Measurements from ENCODE around the gene METTL18. TPM values are rescaled to one million over a fixed set of nuclear protein-coding genes. Genes with fewer than 3 reads are reported as not detected.
A peak's percentile ranks its signal among the peaks of the same experiment; 100 is the strongest.

METTL18 gene
- total RNA-seq, 1 donor from 2014 or later = 5.7 TPM

DNA sequence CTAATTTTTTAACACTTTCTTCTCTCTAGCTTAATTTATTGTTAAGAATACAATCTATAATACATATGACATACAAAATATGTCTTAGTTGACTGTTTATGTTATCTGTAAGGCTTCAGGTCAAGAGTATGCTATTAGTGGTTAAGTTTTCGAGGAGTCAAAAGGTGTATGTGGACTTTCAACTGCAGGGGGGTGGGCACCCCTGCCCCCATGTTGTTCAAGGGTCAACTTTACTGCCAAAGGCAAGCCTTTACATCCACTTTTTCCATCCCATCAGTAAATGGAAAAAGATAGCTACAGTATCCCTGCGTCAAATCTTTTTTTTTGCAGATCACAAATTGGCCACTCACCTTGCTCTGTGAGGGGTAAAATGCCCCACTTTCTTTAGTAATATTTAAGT lies 6.3 kb downstream of the METTL18 start:
- TF ChIP-seq, protein P1, sequence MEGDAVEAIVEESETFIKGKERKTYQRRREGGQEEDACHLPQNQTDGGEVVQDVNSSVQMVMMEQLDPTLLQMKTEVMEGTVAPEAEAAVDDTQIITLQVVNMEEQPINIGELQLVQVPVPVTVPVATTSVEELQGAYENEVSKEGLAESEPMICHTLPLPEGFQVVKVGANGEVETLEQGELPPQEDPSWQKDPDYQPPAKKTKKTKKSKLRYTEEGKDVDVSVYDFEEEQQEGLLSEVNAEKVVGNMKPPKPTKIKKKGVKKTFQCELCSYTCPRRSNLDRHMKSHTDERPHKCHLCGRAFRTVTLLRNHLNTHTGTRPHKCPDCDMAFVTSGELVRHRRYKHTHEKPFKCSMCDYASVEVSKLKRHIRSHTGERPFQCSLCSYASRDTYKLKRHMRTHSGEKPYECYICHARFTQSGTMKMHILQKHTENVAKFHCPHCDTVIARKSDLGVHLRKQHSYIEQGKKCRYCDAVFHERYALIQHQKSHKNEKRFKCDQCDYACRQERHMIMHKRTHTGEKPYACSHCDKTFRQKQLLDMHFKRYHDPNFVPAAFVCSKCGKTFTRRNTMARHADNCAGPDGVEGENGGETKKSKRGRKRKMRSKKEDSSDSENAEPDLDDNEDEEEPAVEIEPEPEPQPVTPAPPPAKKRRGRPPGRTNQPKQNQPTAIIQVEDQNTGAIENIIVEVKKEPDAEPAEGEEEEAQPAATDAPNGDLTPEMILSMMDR (conservative IDR thresholded peaks at IDR 0.05; ENCODE audit: low read depth, low read length) = no peak
- H3K4me3 ChIP-seq (ENCODE audit: low read depth, low read length) = no peak overlapping the region
- no peak for DNase-seq (ENCODE audit: low read depth)

DNA sequence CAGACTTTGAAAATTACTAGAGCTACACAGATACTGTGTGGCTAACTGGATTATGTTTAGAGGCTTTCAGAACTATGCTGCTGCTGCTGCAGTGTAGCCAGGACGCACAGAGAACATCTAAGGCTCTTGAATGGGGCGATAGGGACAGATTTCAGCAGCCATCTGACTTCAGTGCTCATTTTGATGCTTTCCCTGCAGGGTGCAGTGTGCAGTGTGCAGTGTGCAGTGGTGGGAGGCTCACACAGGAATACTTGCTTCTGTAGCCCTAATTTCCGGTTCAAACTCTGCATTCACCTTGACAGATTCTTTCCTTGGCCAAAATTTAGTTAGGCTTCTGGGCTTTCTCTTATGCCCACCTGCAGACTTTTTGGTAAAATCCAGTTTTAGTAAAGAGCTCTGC lies 7.7 kb downstream of the METTL18 start:
- TF ChIP-seq, protein P1 (conservative IDR thresholded peaks at IDR 0.05; ENCODE audit: low read depth, low read length) = no peak

DNA sequence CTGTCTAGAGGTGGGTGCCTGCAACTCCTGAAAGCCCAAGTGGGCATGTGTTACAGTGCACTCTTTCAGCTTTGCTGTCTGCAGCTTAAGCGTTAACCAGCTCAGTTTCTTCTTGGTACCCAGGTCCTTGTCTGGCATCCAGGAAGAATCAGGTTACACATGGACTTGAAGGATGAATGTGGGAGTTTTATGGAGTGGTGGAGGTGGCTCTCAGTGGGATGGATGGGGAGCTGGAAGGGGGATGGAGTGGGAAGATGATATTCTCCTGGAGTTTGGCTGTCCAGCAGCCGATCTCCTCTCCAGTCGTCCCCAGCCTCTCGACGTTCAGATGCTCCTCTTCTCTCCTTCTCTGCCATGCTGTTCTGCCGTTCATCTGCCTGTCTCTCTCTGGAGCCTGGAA lies 9.4 kb downstream of the METTL18 start:
- H3K4me3 ChIP-seq (ENCODE audit: low read depth, low read length) = no peak overlapping the region
- no peak for DNase-seq (ENCODE audit: low read depth)
- TF ChIP-seq, protein P1 (conservative IDR thresholded peaks at IDR 0.05; ENCODE audit: low read depth, low read length) = no peak

More for the DNA sequence above, 7.7 kb downstream of the METTL18 start:
- no peak overlapping the region for H3K4me3 ChIP-seq (ENCODE audit: low read depth, low read length)
- DNase-seq (ENCODE audit: low read depth) = no peak

DNA sequence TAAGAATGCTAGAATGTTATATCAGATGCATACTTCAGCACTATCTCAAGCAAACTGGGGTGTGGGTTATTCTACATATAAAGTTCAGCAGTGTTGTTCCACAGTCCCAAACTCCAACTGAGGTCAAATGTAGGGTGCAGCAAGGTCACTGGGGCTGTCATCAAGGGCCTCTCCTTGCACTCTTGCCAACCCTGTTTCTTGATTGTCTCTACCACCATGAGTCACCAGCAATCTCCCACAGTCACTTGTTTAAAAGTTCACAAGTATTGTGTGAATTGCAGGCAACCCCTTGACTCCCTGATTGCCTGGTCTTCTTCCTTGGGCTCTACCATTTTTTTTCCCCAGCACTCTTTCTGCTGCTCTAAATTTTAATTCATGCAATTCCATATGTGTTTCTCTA lies 10.6 kb downstream of the METTL18 start:
- DNase-seq (ENCODE audit: low read depth) = no peak
- no peak overlapping the region for H3K4me3 ChIP-seq (ENCODE audit: low read depth, low read length)
- TF ChIP-seq, protein P1 (conservative IDR thresholded peaks at IDR 0.05; ENCODE audit: low read depth, low read length) = no peak

DNA sequence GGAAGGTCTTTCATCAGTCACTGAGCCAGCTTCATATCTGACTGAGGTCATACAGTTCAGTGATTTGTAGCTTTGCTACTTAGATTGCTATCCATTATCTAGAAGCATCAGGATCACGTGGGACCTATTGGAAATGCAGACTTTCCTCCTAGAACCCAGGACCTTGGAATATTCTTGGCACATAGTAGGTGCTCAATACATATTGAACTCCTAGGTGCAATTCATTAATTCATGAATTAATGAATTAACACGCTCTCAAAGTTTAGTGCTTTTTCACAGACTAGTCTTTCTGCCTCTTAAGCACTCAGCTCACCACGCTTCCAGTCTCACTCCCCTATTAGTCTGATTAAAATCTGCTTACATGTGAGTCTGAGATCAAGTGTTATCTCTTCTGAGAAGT lies 12.1 kb downstream of the METTL18 start:
- TF ChIP-seq, protein P1 (conservative IDR thresholded peaks at IDR 0.05; ENCODE audit: low read depth, low read length) = no peak
- no peak overlapping the region for H3K4me3 ChIP-seq (ENCODE audit: low read depth, low read length)
- DNase-seq (ENCODE audit: low read depth) = no peak

DNA sequence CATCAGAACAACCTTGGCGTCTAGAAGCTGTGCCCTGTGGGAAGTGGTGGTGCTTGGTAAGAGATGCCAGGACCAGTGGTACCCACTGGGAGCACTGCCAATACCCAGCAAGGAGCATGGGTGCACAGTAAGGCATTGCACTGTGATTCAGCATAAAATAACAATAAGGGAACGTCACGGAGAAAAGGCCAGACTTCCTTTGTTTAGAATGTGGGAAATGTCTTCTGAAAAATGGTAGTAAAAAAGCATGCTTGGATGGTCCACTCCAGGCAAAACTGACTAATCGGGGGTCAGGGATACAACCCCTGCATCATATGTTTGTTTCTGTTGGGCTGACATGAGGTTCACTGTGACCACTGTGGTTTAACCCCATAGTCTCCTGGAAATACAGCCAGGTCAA lies 14.7 kb downstream of the METTL18 start:
- no peak overlapping the region for H3K4me3 ChIP-seq (ENCODE audit: low read depth, low read length)
- peak; percentile 41 for DNase-seq (ENCODE audit: low read depth)
- TF ChIP-seq, protein P1 (conservative IDR thresholded peaks at IDR 0.05; ENCODE audit: low read depth, low read length) = no peak

DNA sequence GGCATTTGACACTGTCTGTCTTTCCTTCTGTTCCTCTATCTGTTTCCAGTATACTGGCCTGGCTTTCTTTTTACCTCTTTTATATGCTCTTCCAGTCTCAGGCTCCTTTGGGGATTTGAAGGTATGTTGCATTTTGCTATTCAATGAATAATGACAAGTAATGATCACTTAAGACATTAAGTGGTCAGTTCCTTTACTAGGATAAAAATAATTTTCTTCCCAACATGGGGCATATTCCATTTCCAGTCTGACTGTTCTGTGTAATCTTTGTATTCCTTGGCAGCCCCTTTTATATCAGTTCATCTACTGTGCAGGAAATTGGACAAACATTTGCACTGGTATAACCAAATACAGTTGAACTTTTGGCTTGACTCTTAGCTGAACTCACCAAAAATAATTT lies 15.6 kb downstream of the METTL18 start:
- H3K4me3 ChIP-seq (ENCODE audit: low read depth, low read length) = no peak overlapping the region
- TF ChIP-seq, protein P1 (conservative IDR thresholded peaks at IDR 0.05; ENCODE audit: low read depth, low read length) = no peak
- DNase-seq (ENCODE audit: low read depth) = no peak
